Spinal cord (tissue), 10 donors: Measurements from ENCODE around the gene MAP2K5. TPM values are rescaled to one million over a fixed set of nuclear protein-coding genes. Genes with fewer than 3 reads are reported as not detected.

ENCODE experiments used
- DNase-seq, 6 donors: peaks; one replicate each; pipeline versions ENCODE4 v3.0.0 to v3.0.0-alpha.2; 2013 to 2015; ENCODE audit warnings: low spot score in 6 of 6, low read depth in 4 of 6
- H3K27ac ChIP-seq: one replicate; pipeline ENCODE4 v1.5.1; 2013; ENCODE audit warnings: low read depth, low read length, control low read depth
- H3K27me3 ChIP-seq: one replicate; pipeline ENCODE4 v1.6.1; 2013; ENCODE audit warnings: low read length; ENCODE audit not compliant: control insufficient read depth, insufficient read depth
- H3K36me3 ChIP-seq: one replicate; pipeline ENCODE4 v1.6.1; 2013; ENCODE audit warnings: low read length; ENCODE audit not compliant: control insufficient read depth, insufficient read depth
- H3K4me1 ChIP-seq: one replicate; pipeline ENCODE4 v1.6.1; 2013; ENCODE audit warnings: low read length; ENCODE audit not compliant: control insufficient read depth, insufficient read depth
- H3K4me3 ChIP-seq: one replicate; pipeline ENCODE4 v1.5.1; 2013; ENCODE audit warnings: low read depth, low read length, control low read depth
- H3K9me3 ChIP-seq: one replicate; pipeline ENCODE4 v1.6.1; 2013; ENCODE audit warnings: low read length; ENCODE audit not compliant: control insufficient read depth, insufficient read depth
- WGBS: methylation state at CpG from one replicate; pipeline ENCODE4 v1.1.5; 2013; ENCODE audit warnings: missing lambda C conversion rate; ENCODE audit not compliant: insufficient coverage; 5-methylcytosine and 5-hydroxymethylcytosine counted together
- polyA plus RNA-seq, 2 donors: library from polyadenylated mRNA; unstranded; fragments of 120-200 nt; gene quantifications; one replicate each; pipeline ENCODE4 v1.2.1, GENCODE V29; 2013; ENCODE audit not compliant: insufficient read length in 2 of 2
- total RNA-seq, 2 donors: library from RNA; depleted of rRNA in 1 of 2; stranded (reverse); fragments of 120-200 nt in 1 of 2; fragments of >200 nt in 1 of 2; gene quantifications; one replicate each; pipeline versions ENCODE4 v1.2.3 to v1.2.4, GENCODE V29; 2013 to 2014
- donor health status: healthy.

MAP2K5 gene
- total and polyA plus RNA-seq, 4 donors, result 15.6 to 29.4 (median 25.4) TPM

DNA sequence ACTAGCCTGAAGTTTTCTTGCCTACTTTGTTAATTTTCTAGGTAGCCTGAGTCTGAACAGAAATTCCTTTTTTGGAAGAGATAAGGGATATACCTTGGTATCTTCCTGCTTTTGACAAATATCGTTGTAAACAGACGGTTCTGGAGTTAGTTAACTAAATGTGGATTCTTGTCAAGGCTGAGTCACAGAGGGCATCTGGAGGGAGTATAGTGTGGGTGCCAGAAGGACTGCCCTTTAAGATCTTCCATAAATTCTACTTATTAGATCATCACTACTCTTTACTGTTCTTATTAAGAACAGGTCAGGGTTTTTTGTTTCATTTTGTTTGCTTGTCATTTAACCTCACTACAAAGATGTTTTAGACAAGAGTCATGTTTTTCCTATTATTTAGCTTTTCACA is 157.5 kb downstream of the MAP2K5 start:
- WGBS, result no CpG with 5 or more reads among the region's 2 CpGs
- H3K4me3 ChIP-seq, result no peak overlapping the region
- no peak overlapping the region for H3K27ac ChIP-seq
- no peak for DNase-seq
- no peaks in the 10 kb centered on the region for H3K4me1 ChIP-seq
- no peaks in the 10 kb centered on the region for H3K9me3 ChIP-seq
- no peaks in the 10 kb centered on the region for H3K27me3 ChIP-seq
- no peaks in the 10 kb centered on the region for H3K36me3 ChIP-seq

- H3K36me3 ChIP-seq, result peaks cover 5% of the 10 kb centered on the region
- WGBS, result 100% methylated on average over 1 of the region's 2 CpGs
- H3K9me3 ChIP-seq, result no peaks in the 10 kb centered on the region
- H3K27me3 ChIP-seq, result no peaks in the 10 kb centered on the region
- DNase-seq, result no peak
- no peaks in the 10 kb centered on the region for H3K4me1 ChIP-seq
- H3K27ac ChIP-seq, result no peak overlapping the region
- H3K4me3 ChIP-seq, result no peak overlapping the region
These were observed 159.2 kb downstream of the MAP2K5 start for GRCh38 chr15:67701669-67702068.

GRCh38 chr15:67707520-67708283 is 165.2 kb downstream of the MAP2K5 start:
- H3K9me3 ChIP-seq, result no peaks in the 10 kb centered on the region
- 89% methylated on average over 2 of the region's 2 CpGs for WGBS
- no peak overlapping the region for H3K27ac ChIP-seq
- no peak for DNase-seq
- no peak overlapping the region for H3K4me3 ChIP-seq
- H3K4me1 ChIP-seq, result no peaks in the 10 kb centered on the region
- H3K36me3 ChIP-seq, result peaks cover 5% of the 10 kb centered on the region
- H3K27me3 ChIP-seq, result no peaks in the 10 kb centered on the region

GRCh38 chr15:67708500-67708899 is 166.0 kb downstream of the MAP2K5 start:
- Histone ChIP-seq H3K4me1 (no peaks in the 10 kb centered on the region), H3K9me3 (no peaks in the 10 kb centered on the region), H3K27me3 (no peaks in the 10 kb centered on the region), H3K27ac (no peak overlapping the region), H3K36me3 (peaks cover 5% of the 10 kb centered on the region), H3K4me3 (no peak overlapping the region)
- DNase-seq, result peak in 1 of 6 donors; percentile 16
- WGBS, result 74% methylated on average over 3 of the region's 4 CpGs

- no peaks in the 10 kb centered on the region for H3K9me3 ChIP-seq
- H3K4me1 ChIP-seq, result no peaks in the 10 kb centered on the region
- no peak overlapping the region for H3K4me3 ChIP-seq
- H3K36me3 ChIP-seq, result no peaks in the 10 kb centered on the region
- no peak overlapping the region for H3K27ac ChIP-seq
- H3K27me3 ChIP-seq, result no peaks in the 10 kb centered on the region
- DNase-seq, result peak in 2 of 6 donors; percentile 18 to 39
- 57% methylated on average over 1 of the region's 2 CpGs for WGBS
These were observed 172.7 kb downstream of the MAP2K5 start for GRCh38 chr15:67715170-67715569.

DNA sequence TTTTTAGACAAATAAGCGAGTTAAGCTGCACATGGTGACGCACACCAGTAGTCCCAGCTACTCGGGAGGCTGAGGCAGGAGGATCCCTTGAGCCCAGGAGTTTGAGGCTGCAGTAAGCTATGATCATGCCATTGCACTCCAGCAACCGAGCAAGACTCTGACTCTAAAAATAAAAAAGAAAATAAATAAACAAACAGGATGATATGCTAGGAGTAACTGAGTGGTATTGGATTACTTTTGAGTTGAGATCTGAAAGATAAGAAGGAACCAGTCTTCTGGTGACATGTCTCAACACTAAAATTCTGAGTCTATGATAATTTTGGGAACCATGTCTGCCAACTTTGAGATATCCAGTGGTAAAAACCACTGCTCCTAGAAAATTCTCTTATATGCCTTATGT is 173.7 kb downstream of the MAP2K5 start:
- no peaks in the 10 kb centered on the region for H3K9me3 ChIP-seq
- WGBS, result 94% methylated on average over 3 of the region's 4 CpGs

DNA sequence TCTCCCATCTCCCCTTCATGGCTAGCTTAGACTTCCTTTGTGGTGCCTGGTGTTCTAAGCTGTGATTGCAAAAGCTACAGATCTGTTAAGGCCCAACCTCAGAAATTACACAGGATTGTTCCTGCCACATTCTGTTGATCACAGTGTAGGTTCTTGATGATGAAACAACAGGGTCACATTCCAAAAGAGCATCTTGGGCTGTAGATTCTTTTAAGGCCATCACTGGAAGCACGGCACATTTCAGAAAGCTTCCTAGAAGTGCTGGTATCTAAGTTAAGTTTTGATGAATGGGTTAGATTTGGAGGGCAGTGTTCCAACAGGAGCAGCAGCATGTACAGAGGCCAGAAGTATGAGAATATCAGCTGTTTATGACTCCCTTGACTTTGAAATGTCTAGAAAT is 175.3 kb downstream of the MAP2K5 start:
- DNase-seq, result no peak
- no peak overlapping the region for H3K4me3 ChIP-seq

More for the DNA sequence above, 173.7 kb downstream of the MAP2K5 start:
- H3K27ac ChIP-seq, result no peak overlapping the region
- no peaks in the 10 kb centered on the region for H3K4me1 ChIP-seq
- no peak for DNase-seq
- no peaks in the 10 kb centered on the region for H3K27me3 ChIP-seq
- no peak overlapping the region for H3K4me3 ChIP-seq
- no peaks in the 10 kb centered on the region for H3K36me3 ChIP-seq

GRCh38 chr15:67719330-67719959 is 176.9 kb downstream of the MAP2K5 start:
- no peak overlapping the region for H3K27ac ChIP-seq
- H3K4me1 ChIP-seq, result no peaks in the 10 kb centered on the region
- H3K27me3 ChIP-seq, result no peaks in the 10 kb centered on the region
- no peak overlapping the region for H3K4me3 ChIP-seq
- DNase-seq, result no peak
- H3K9me3 ChIP-seq, result no peaks in the 10 kb centered on the region
- no CpG with 5 or more reads among the region's 1 CpG for WGBS
- H3K36me3 ChIP-seq, result no peaks in the 10 kb centered on the region

More for the DNA sequence above, 175.3 kb downstream of the MAP2K5 start:
- Histone ChIP-seq H3K4me1 (no peaks in the 10 kb centered on the region), H3K36me3 (no peaks in the 10 kb centered on the region), H3K27ac (no peak overlapping the region), H3K9me3 (no peaks in the 10 kb centered on the region), H3K27me3 (no peaks in the 10 kb centered on the region)
- WGBS, result 100% methylated on average over 1 of the region's 1 CpG

GRCh38 chr15:67720556-67721175 is 178.2 kb downstream of the MAP2K5 start:
- Histone ChIP-seq H3K36me3 (no peaks in the 10 kb centered on the region), H3K4me1 (no peaks in the 10 kb centered on the region), H3K9me3 (no peaks in the 10 kb centered on the region), H3K27ac (no peak overlapping the region), H3K4me3 (no peak overlapping the region), H3K27me3 (no peaks in the 10 kb centered on the region)
- 82% methylated on average over 2 of the region's 8 CpGs for WGBS
- peak in 1 of 6 donors; percentile 66 for DNase-seq
